Fibroblast of skin of right biceps (primary cell): Measurements from ENCODE around the gene DUSP8.
A peak's percentile ranks its signal among the peaks of the same experiment; 100 is the strongest.
"Not testable (repeated sequence)": the region's sequence is repeated elsewhere in the genome, so short reads cannot be mapped to it uniquely, and the experiment has no call there.

ENCODE experiments used
- DNase-seq: peaks from one replicate; pipeline ENCODE4 v3.0.0-alpha.2; 2013

The DUSP8 gene

DNA sequence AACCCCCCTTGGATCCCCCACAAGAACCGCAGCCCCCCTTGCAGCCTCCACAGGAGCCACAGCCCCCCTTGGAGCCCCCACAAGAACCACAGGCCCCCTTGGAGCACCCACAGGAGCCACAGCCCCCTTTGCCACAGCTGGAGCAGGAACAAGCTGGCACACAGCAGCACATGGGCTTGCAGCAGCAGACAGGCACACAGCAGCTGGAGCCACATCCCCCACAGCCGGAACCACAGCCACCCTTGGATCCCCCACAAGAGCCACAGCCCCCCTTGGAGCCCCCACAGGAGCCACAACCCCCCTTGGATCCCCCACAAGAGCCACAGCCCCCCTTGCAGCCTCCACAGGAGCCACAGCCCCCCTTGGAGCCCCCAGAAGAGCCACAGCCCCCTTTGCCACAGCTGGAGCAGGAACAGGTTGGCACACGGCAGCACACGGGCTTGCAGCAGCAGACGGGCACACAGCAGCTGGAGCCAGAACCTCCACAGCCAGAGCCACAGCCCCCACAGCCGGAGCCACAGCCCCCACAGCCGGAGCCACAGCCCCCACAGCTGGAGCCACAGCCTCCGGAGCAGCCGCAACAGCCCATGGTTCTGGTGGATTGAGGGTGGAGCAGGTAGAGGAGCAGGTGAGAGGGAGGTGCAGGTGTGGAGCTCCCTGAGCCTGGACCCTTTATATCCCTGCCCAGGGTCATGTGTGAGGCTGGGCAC, 12.7 kb upstream of the DUSP8 start, which contains the start of gene KRTAP5-1:
Gene KRTAP5-1, minus strand, starts transcription at position 623 of the 710 bp plus-strand sequence. Its CDS starts 34 bp downstream, at position 589.
- DNase-seq, result not testable (repeated sequence)

GRCh38 chr11:1582909-1583308, 10.8 kb upstream of the DUSP8 start:
- DNase-seq, result not testable (repeated sequence)

GRCh38 chr11:1581976-1582375, 9.9 kb upstream of the DUSP8 start:
- DNase-seq, result no peak

GRCh38 chr11:1576825-1577224, 4.8 kb upstream of the DUSP8 start:
- no peak for DNase-seq

GRCh38 chr11:1575756-1576155, 3.7 kb upstream of the DUSP8 start:
- not testable (repeated sequence) for DNase-seq

DNA sequence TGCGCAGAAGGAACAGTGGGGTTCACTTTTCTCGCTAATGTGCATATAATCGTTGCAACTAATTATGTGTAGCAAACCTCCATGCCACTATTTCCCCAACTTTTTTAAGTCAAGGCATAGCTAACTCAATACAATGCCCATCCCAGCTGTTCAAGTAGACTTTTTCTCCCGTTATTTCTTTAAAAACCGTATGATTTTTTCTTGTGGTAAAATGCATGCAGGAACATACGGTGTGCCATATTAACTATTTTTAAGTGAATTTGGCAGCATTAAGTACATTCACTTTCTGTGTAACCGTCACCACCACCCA, 2.8 kb upstream of the DUSP8 start:
- no peak for DNase-seq

- DNase-seq, result peak; percentile 28
Measured at GRCh38 chr11:1574238-1574932, 2.3 kb upstream of the DUSP8 start.

GRCh38 chr11:1573903-1574237, 1.8 kb upstream of the DUSP8 start:
- DNase-seq, result no peak

- DNase-seq, result no peak
Measured at GRCh38 chr11:1573077-1573902, 1.2 kb upstream of the DUSP8 start.

DNA sequence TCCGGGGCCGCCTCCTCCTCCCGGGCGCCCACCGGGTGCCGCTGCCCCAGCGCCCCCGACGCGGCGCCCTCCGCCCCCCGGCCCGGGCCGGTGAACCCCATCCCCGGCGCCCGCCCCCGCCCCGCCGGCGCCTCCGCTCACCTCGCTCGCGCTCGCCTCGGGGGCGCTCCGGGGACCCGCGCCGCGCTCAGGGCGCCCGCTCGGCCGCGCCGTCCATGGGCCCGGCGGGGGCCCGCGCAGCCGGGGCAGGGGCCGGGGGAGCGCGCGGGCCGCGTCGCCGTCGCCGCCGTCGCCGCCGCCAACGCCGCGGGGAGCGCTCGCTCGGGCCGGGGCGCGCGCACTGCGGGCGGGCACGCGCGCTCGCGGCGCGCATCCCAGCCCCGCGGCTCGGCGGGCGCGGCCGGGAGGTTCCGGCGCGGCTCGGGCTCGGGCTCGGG, 293 bp downstream of the DUSP8 start:
- no peak for DNase-seq

DNA sequence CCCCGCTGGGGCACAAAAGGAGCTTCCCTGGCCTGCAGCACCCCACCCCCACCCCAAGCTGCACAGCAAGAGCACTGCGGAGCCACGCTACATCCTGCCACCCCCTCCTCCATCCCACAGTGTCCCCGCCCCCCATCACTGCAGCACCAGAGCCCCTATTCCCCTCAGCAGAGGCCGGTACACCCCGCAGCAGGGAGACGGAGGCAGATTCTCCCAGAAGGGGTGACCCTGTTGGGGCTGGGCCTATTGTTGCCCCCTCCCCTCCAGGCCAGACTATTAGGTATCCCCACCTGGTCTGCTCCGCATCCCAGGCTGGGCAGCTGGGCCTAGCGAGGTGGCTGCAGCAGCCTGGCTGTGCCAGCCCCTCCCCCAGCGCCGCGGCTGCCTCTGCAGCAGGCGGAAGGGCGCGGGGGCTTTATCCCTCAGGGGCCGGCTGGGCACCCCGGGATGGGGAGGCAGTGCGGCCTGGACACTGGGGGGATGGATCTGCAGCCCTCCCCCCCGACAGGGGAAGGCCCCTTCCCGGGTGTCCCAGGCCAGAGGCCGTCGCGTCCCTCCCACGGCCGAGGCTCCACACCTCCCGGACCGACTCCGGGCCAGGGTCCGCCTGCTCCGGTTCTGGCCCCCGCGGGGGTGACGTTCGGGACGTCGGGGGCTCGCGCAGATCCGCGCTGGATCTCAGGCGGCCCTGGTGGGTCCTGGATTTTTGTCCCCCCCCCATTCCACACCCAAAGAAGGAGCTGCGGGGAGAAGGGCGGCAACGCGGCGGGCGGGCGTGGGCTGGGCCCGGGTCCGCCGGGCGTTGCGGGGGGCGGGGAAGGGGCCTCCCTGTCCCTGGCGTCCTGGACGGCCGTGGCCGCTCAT, 943 bp downstream of the DUSP8 start:
- DNase-seq, result peak; percentile 45

DNA sequence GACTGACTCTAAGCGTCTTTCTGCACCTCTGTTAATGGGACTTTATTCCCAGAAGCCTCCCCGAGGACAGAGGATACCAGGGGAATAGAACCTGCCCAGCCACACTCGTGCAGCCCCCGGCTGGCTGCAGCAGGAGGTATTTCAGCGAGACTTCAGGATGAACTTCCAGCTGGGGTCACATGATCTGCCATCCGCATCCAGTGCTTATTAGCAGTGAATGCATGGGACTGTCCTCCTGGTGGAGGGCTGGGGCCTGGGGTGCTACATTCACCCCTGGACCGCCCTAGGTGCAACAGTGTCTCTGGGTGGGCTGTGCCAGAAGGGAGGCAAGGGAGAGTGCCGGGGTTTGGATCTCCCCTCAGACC, 1.6 kb downstream of the DUSP8 start:
- no peak for DNase-seq

DNA sequence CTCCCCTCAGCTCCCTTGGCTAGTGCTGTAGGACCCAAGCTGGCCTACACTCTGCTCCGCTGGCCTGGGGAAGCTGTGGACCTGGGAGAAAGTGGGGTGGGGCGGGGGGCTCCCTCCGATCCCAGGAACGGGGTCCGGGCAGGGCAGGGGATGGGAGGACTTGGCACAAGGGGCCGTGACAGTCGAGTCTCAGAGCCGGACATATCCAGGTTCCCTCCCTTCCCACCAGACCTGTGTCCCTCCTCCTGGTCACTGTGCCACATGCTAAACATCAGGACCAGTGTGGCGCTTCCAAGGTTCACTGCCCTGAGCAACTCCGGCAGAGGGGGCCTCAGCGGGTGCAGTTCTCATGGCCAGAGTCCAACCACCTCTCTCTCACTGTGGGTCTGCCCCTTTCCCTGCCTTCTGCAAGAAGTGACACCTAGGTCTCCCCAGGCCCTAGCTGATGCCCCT, 2.0 kb downstream of the DUSP8 start:
- DNase-seq, result no peak

DNA sequence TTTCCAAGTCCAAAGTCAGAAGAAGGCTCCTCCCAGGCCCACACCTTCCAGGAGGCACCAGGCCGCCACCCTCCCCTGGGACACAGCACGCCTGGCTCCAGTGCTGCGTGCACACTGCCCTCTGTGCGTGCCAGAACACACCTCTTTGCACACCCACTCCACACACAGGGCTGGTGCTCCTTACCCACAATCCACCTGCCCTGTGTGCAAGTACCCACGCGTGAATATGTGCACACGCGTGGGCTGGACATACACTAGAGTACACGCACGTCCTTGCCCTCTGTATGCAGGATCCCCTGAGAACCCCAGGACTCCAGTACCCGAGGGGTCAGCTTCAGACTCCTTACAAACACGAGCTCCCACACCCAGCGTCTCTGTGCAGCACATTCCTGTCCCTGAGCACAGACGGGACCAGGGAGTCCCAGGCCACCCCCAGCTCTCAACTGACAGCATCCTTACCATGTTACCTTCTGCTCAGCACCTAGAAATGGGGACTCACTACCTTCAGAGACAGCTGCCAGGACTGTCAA, 2.8 kb downstream of the DUSP8 start:
- no peak for DNase-seq

DNA sequence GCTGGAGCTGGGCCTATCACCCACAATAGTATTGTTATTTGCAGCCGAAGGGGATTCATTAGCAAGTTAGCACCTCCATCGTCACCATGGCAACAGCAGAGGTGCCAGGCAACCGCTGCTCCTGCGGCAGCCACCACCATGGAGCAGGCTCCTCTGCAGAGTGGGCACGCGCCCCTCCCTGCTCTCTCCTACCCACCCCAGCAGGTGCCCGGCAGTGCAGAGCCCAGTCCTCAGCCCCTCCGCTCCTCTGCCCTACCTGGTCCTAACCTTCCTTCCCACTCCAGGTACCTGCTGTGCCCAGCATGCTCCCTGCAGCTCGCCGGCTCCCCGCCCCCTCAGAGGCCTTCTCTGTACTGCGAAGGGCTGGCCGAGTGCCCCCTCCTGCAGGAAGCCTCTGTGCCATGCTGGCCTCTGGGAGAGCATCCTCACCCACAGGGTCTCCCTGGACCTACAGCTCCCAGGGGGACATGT, 3.6 kb downstream of the DUSP8 start:
- no peak for DNase-seq

GRCh38 chr11:1567721-1568100, 4.4 kb downstream of the DUSP8 start:
- DNase-seq, result no peak

DNA sequence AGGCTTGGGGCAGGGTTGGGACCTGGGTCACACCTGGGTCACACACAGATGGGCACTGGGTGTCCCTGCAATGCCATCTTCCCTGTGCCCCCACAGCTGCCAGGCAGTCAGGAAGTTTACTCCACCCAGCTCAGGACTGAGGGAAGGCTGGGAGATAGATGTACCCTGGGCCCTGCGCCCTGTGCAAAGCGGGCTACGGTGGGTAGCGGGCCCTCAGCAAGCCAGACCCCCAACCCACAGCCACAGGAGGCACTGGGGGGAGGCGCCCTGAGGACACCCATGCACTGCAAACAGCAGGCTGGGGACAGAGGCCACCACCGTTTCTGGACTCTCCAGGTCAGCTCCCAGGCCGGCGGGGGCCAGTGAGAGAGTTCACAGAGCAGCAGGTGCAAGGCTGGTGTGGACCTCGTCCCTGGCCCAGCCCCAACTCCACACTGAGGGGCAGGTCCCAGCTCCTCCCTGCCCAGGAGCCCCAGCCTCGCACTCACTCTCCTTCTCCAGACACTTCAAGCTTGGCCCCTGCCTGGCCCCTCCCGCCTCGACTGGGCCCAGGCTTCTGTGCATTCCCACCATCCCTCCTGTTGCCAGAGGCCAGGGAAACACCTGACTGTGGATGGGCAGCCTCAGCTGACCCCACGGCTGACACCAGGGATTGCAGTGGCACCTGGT, 4.9 kb downstream of the DUSP8 start:
- no peak for DNase-seq

DNA sequence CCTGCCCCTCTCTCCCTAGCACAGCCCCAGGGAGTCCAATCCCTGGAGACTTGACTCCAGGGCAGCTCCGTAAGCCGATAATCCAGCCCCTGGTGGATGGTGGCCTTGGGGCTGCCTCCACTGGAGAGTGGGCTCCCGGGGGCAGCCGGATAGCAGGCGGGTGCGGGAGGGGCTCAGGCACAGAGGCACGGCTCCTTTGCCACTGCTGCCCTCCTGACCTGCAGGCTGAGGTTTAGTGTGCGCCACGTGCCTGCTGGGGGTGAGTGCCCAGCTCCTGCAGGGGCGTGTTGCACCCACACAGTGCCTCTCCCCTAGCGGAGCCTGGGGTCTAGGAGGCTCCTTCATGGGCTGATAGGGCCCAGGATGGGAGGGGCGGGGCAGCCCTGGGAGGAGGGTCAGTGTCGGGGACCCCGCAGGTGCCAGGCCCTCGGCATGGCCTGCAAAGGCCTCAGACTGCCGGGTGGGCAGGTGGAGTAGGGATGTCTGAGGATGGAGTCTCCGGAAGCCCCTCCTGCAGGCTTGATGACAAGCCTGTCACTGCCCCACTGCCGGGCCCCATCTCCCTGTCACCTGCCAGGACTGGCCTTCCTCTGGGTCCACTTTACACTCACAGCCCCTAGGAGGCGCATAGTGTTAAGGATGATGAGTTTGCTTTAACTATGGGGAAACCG, 5.6 kb downstream of the DUSP8 start:
- DNase-seq, result no peak

- DNase-seq, result no peak
Measured at GRCh38 chr11:1565904-1566247, 6.2 kb downstream of the DUSP8 start.

DNA sequence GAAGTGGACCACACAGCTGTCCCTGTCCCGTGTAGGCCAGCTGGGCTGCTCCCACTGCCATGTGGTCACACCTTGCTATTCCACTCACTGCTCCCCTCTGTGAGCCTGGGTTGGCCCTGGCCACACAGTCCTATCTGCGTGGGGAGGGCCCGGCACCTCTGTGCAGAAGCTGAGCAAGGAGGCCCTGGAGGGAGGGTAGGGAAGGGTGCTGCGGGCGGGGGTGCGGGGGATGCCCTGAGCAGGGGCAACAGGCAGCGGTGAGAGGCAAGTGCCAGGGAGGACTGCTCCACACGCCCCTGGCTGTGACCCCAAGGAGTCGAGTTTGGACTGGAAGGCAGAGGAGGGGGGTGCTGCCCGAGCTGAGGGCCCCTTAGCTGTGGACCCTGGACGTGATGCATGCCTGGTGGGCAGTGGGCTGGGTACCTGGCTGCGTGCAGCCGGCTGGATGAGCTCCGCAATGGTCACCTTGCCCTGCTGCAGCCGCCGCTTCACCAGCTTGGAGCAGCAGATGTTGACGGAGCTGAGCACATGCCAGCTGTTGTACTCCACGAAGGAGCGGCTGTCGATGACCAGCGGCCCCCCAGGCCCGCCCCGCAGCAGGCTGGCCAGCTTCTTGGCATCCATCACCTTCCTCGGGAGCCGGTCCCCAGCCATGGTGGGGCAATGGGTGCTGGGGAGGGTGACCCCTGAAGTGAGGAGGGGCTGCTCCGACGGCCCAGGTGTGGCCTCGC, 6.7 kb downstream of the DUSP8 start:
- DNase-seq, result no peak
